Measurements from ENCODE around the gene TMX2.
A peak's percentile ranks its signal among the peaks of the same experiment; 100 is the strongest.

The TMX2 gene

GRCh38 chr11:57746920-57747319, 34.5 kb downstream of the TMX2 start:
- H3K14ac ChIP-seq (ENCODE audit: low read length in 2 of 2) = no peak overlapping the region
- H3K4me3 ChIP-seq (ENCODE audit: insufficient read depth in 1 of 2, low read depth in 1 of 2, low read length in 2 of 2) = no peak overlapping the region
- H2AK5ac ChIP-seq (ENCODE audit: low read length, severe bottlenecking) = no peak overlapping the region
- H3K4me1 ChIP-seq (ENCODE audit: control insufficient read depth, insufficient read depth, low read depth, low read length) = no peaks in the 10 kb centered on the region
- H3K79me1 ChIP-seq (replicated peaks; ENCODE audit: low read length, poor library complexity, severe bottlenecking) = peaks cover 28% of the 10 kb centered on the region
- H4K91ac ChIP-seq (ENCODE audit: low read length) = no peak overlapping the region
- H4K8ac ChIP-seq (ENCODE audit: low read length) = no peak overlapping the region
- DNase-seq = no peak
- no peak overlapping the region for H2BK120ac ChIP-seq (ENCODE audit: low read depth, low read length)
- no peak overlapping the region for H3K4ac ChIP-seq (ENCODE audit: low read depth in 1 of 2, low read length in 2 of 2)
- H3K9ac ChIP-seq (ENCODE audit: low read length) = no peak overlapping the region
- peaks cover 26 to 80% of the 10 kb centered on the region in 2 experiments for H3K36me3 ChIP-seq (ENCODE audit: control insufficient read depth in 1 of 2, insufficient read depth in 2 of 2, low read depth in 1 of 2, low read length in 2 of 2)
- H3K23ac ChIP-seq (ENCODE audit: low read length in 2 of 2) = no peak overlapping the region
- H3K4me2 ChIP-seq (ENCODE audit: low read length, poor library complexity, severe bottlenecking) = no peak overlapping the region
- H2BK12ac ChIP-seq (ENCODE audit: low read length in 2 of 2) = no peak overlapping the region
- no peak overlapping the region for H3K18ac ChIP-seq (ENCODE audit: low read depth in 1 of 2, low read length in 2 of 2)
- H2BK5ac ChIP-seq (ENCODE audit: low read depth, low read length, poor library complexity, severe bottlenecking) = no peak overlapping the region
- H3K27ac ChIP-seq (ENCODE audit: low read length, poor library complexity, severe bottlenecking) = no peak overlapping the region
- WGBS = no CpG with 5 or more reads among the region's 1 CpG
- no peak overlapping the region for H2AFZ ChIP-seq (ENCODE audit: low read depth, low read length)
- no peaks in the 10 kb centered on the region for H3K27me3 ChIP-seq (ENCODE audit: control insufficient read depth in 1 of 2, insufficient read depth in 1 of 2, low read length in 2 of 2)
- no peak overlapping the region for H2BK15ac ChIP-seq (ENCODE audit: low read depth, poor library complexity, severe bottlenecking)
- H3K9me3 ChIP-seq (ENCODE audit: control insufficient read depth, low read length) = no peaks in the 10 kb centered on the region

DNA sequence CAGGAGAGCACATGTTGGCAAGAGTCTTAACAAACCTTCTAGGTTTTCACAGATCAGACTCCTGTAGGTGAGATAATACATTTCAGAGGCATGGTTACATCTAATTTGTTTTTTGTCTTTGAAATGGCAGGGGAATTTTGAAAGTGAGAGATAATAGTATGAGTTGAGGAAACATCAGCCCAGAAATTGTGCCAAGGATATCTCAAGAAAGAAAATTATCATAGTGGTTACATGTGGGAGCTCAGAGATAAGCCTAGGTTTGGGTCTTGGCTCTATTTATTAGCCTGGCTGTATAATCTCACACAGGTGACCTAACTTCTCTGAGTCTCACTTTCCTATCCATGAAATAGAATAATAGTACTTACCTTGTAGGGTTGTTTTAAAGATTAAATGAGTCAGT, 38.8 kb downstream of the TMX2 start:
- no peak overlapping the region for H3K4ac ChIP-seq (ENCODE audit: low read depth in 1 of 2, low read length in 2 of 2)
- no peak overlapping the region for H2AFZ ChIP-seq (ENCODE audit: low read depth, low read length)
- no peak overlapping the region for H3K14ac ChIP-seq (ENCODE audit: low read length in 2 of 2)
- peaks cover 11% of the 10 kb centered on the region for H3K79me1 ChIP-seq (replicated peaks; ENCODE audit: low read length, poor library complexity, severe bottlenecking)
- H2BK120ac ChIP-seq (ENCODE audit: low read depth, low read length) = no peak overlapping the region
- H3K9me3 ChIP-seq (ENCODE audit: control insufficient read depth, low read length) = no peaks in the 10 kb centered on the region
- no peak overlapping the region for H3K23ac ChIP-seq (ENCODE audit: low read length in 2 of 2)
- peaks cover 5 to 43% of the 10 kb centered on the region in 2 experiments for H3K36me3 ChIP-seq (ENCODE audit: control insufficient read depth in 1 of 2, insufficient read depth in 2 of 2, low read depth in 1 of 2, low read length in 2 of 2)
- H4K8ac ChIP-seq (ENCODE audit: low read length) = no peak overlapping the region
- H3K27ac ChIP-seq (ENCODE audit: low read length, poor library complexity, severe bottlenecking) = no peak overlapping the region
- H2BK5ac ChIP-seq (ENCODE audit: low read depth, low read length, poor library complexity, severe bottlenecking) = no peak overlapping the region
- no peak overlapping the region for H2AK5ac ChIP-seq (ENCODE audit: low read length, severe bottlenecking)
- H3K18ac ChIP-seq (ENCODE audit: low read depth in 1 of 2, low read length in 2 of 2) = no peak overlapping the region
- H3K27me3 ChIP-seq (ENCODE audit: control insufficient read depth in 1 of 2, insufficient read depth in 1 of 2, low read length in 2 of 2) = no peaks in the 10 kb centered on the region
- H4K91ac ChIP-seq (ENCODE audit: low read length) = no peak overlapping the region
- H3K4me1 ChIP-seq (ENCODE audit: control insufficient read depth, insufficient read depth, low read depth, low read length) = peaks cover 1% of the 10 kb centered on the region
- H3K9ac ChIP-seq (ENCODE audit: low read length) = no peak overlapping the region
- no peak overlapping the region for H3K4me2 ChIP-seq (ENCODE audit: low read length, poor library complexity, severe bottlenecking)
- no peak for DNase-seq
- H2BK15ac ChIP-seq (ENCODE audit: low read depth, poor library complexity, severe bottlenecking) = no peak overlapping the region
- H2BK12ac ChIP-seq (ENCODE audit: low read length in 2 of 2) = no peak overlapping the region
- no peak overlapping the region for H3K4me3 ChIP-seq (ENCODE audit: insufficient read depth in 1 of 2, low read depth in 1 of 2, low read length in 2 of 2)

DNA sequence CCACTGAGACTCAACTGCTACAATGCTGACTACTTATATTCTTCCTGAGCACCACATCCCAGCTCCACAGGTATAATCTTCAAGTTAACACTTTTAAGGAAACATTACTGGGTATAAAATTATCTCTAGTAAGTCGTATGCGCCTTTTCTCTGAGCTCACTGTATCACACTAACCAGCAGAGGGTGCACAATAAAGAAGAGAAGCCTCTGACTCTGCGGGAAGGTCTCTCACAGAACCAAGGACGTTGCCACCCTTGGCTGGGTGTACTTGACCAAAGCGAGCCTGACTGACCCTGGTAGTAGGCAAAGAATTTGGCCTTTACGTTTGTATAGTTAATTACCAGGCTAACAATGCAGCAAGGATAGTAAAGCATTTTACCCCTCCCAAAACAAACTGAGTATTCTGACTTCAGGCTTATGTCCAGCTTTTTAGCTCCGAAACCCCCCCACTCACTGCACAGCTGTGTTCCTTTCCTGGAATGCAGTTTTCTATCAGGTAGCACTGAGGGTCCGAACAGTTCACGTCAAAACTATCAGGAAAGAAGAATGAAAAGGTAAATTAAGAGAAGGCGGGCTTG, 39.4 kb downstream of the TMX2 start, which contains the start of gene BTBD18:
Gene BTBD18 (minus strand): TSS at position 144 of the 578 bp plus-strand sequence. CDS start 631 bp downstream, outside the sequence.
- H3K4me1 ChIP-seq (ENCODE audit: control insufficient read depth, insufficient read depth, low read depth, low read length) = peaks cover 1% of the 10 kb centered on the region
- H3K79me1 ChIP-seq (replicated peaks; ENCODE audit: low read length, poor library complexity, severe bottlenecking) = peaks cover 8% of the 10 kb centered on the region
- H3K4me3 ChIP-seq (ENCODE audit: insufficient read depth in 1 of 2, low read depth in 1 of 2, low read length in 2 of 2) = no peak within 1 kb of the TSS
- no peak within 1 kb of the TSS for H3K23ac ChIP-seq (ENCODE audit: low read length in 2 of 2)
- H3K4ac ChIP-seq (ENCODE audit: low read depth in 1 of 2, low read length in 2 of 2) = no peak within 1 kb of the TSS
- no peak within 1 kb of the TSS for H2BK5ac ChIP-seq (ENCODE audit: low read depth, low read length, poor library complexity, severe bottlenecking)
- no peaks in the 10 kb centered on the region for H3K9me3 ChIP-seq (ENCODE audit: control insufficient read depth, low read length)
- H3K27me3 ChIP-seq (ENCODE audit: control insufficient read depth in 1 of 2, insufficient read depth in 1 of 2, low read length in 2 of 2) = no peaks in the 10 kb centered on the region
- H3K18ac ChIP-seq (ENCODE audit: low read depth in 1 of 2, low read length in 2 of 2) = no peak within 1 kb of the TSS
- 51% methylated on average over 10 of the region's 10 CpGs for WGBS
- H3K36me3 ChIP-seq (ENCODE audit: control insufficient read depth in 1 of 2, insufficient read depth in 2 of 2, low read depth in 1 of 2, low read length in 2 of 2) = peaks cover 5 to 39% of the 10 kb centered on the region in 2 experiments
- H3K4me2 ChIP-seq (ENCODE audit: low read length, poor library complexity, severe bottlenecking) = no peak within 1 kb of the TSS
- H4K8ac ChIP-seq (ENCODE audit: low read length) = no peak within 1 kb of the TSS
- H2AK5ac ChIP-seq (ENCODE audit: low read length, severe bottlenecking) = no peak within 1 kb of the TSS
- H2BK120ac ChIP-seq (ENCODE audit: low read depth, low read length) = no peak within 1 kb of the TSS
- H2BK15ac ChIP-seq (ENCODE audit: low read depth, poor library complexity, severe bottlenecking) = no peak within 1 kb of the TSS
- no peak within 1 kb of the TSS for H3K14ac ChIP-seq (ENCODE audit: low read length in 2 of 2)
- H3K9ac ChIP-seq (ENCODE audit: low read length) = no peak within 1 kb of the TSS
- H3K27ac ChIP-seq (ENCODE audit: low read length, poor library complexity, severe bottlenecking) = no peak within 1 kb of the TSS
- no peak within 1 kb of the TSS for H2BK12ac ChIP-seq (ENCODE audit: low read length in 2 of 2)
- DNase-seq = peak; percentile 72
- H4K91ac ChIP-seq (ENCODE audit: low read length) = peak within 1 kb of the TSS; percentile 41
- no peak within 1 kb of the TSS for H2AFZ ChIP-seq (ENCODE audit: low read depth, low read length)

DNA sequence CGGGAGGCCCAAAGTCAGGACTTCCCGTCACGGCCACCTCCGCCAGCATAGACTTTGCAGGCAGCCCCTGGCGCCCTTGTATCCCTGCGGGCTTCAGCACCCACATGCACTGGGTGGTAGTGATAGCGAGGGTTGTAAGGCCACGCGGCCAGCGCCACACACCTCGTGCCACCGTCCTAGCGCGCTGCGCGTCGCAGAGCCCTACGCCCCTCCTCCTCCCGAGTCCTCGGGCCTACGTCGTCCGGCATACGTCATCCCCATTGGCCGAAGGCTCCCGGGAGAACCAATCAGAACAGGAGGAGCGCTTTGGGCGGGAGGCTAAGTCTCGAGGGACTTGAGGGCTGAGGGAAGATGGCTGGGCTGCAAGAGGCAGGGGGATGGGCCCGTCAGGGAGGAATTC, 40.6 kb downstream of the TMX2 start:
- 95% methylated on average over 30 of the region's 30 CpGs for WGBS

More for the DNA sequence above, 40.6 kb downstream of the TMX2 start:
- Histone ChIP-seq H3K23ac (ENCODE audit: low read length in 2 of 2) (no peak overlapping the region), H4K91ac (ENCODE audit: low read length) (peak overlapping the region; percentile 41), H3K4me1 (ENCODE audit: control insufficient read depth, insufficient read depth, low read depth, low read length) (peaks cover 1% of the 10 kb centered on the region), H3K27ac (ENCODE audit: low read length, poor library complexity, severe bottlenecking) (no peak overlapping the region), H2BK120ac (ENCODE audit: low read depth, low read length) (no peak overlapping the region), H3K4ac (ENCODE audit: low read depth in 1 of 2, low read length in 2 of 2) (no peak overlapping the region), H3K36me3 (ENCODE audit: control insufficient read depth in 1 of 2, insufficient read depth in 2 of 2, low read depth in 1 of 2, low read length in 2 of 2) (peaks cover 5 to 28% of the 10 kb centered on the region in 2 experiments), H2AFZ (ENCODE audit: low read depth, low read length) (no peak overlapping the region), H3K79me1 (replicated peaks; ENCODE audit: low read length, poor library complexity, severe bottlenecking) (peaks cover 9% of the 10 kb centered on the region), H3K9me3 (ENCODE audit: control insufficient read depth, low read length) (no peaks in the 10 kb centered on the region), H3K4me2 (ENCODE audit: low read length, poor library complexity, severe bottlenecking) (no peak overlapping the region), H2BK5ac (ENCODE audit: low read depth, low read length, poor library complexity, severe bottlenecking) (no peak overlapping the region), H4K8ac (ENCODE audit: low read length) (no peak overlapping the region), H3K14ac (ENCODE audit: low read length in 2 of 2) (no peak overlapping the region), H3K4me3 (ENCODE audit: insufficient read depth in 1 of 2, low read depth in 1 of 2, low read length in 2 of 2) (peak overlapping the region in 1 of 2 experiments; percentile 5), H2BK12ac (ENCODE audit: low read length in 2 of 2) (no peak overlapping the region), H3K18ac (ENCODE audit: low read depth in 1 of 2, low read length in 2 of 2) (no peak overlapping the region), H3K9ac (ENCODE audit: low read length) (no peak overlapping the region), H3K27me3 (ENCODE audit: control insufficient read depth in 1 of 2, insufficient read depth in 1 of 2, low read length in 2 of 2) (no peaks in the 10 kb centered on the region), H2AK5ac (ENCODE audit: low read length, severe bottlenecking) (no peak overlapping the region), H2BK15ac (ENCODE audit: low read depth, poor library complexity, severe bottlenecking) (no peak overlapping the region)
- DNase-seq = no peak

Measured in mesenchymal stem cell (in vitro differentiated cells and primary cell).